ENCODE measurements around the gene KARS1.

Gene KARS1

DNA sequence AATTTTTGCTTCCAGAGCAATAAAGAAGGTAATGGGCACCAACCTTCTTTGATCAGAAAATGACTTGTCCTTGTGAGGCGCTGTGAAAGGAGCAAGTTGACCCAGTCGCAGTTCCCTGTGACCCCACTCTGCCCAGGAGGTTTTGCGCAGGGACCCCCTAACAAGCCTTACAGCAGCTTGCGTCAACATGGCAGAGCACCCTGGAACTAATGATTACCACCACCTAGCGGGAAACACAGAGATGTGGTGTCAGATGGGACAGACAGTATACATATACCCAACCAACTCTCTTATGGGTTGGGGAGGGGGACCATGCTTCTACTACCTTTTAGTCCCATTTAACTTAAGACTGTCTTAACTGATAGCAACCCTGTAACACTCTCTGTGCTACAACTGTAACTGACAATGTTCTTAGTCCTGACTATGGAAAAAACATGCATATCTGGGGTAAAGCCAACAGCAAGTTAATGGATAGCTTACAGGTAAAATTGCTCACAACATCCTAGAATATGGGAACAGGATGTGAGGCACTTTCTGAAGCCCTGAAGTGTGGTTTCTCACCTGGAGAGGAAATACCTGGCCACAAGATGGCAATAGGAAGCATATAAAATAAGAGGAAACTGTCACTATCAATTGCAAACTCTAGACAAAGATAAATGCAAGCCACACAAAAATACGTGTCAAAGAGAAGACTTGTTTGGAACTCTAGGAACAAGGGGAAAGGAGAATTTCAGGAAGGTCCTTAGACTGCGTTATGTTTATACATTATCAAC, 3.0 kb downstream of the KARS1 start:
- Mint-ChIP-seq H3K4me3 (peak overlapping the region; percentile 58 to 74), H3K9me3 (no peaks in the 10 kb centered on the region), H3K4me1 (ENCODE audit: low read depth in 2 of 2) (peaks cover 28 to 39% of the 10 kb centered on the region in 2 donors), H3K36me3 (ENCODE audit: insufficient read depth) (peaks cover 83% of the 10 kb centered on the region), H3K27me3 (no peaks in the 10 kb centered on the region), H3K27ac (peak overlapping the region; percentile 59 to 78)
- ATAC-seq (replicated peaks): no peak
- no peak for DNase-seq

DNA sequence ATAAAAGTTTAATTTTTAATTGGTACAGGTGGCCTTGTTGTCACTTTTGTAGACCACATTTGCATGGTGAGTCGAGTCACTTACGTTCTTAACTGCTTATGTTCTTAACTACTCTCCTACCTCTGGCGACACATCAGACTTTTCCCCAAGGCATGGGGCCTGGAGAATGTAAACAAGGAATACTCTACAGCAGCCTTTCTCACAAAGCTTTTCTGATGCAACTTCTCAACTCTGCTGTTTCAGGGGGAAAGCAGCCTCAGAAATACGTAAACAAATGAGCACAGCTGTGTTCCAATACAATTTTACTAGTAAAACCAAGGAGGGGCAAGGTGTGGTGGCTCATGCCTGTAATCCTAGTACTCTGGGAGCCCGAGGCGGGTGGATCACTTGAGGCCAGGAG, 6.9 kb downstream of the KARS1 start:
- Mint-ChIP-seq H3K27me3 (no peaks in the 10 kb centered on the region), H3K36me3 (ENCODE audit: insufficient read depth) (peaks cover 89% of the 10 kb centered on the region), H3K27ac (peak overlapping the region in 1 of 2 donors; percentile 49), H3K4me3 (no peak overlapping the region), H3K9me3 (no peaks in the 10 kb centered on the region), H3K4me1 (ENCODE audit: low read depth in 2 of 2) (peaks cover 33 to 34% of the 10 kb centered on the region in 2 donors)
- DNase-seq (no peak), ATAC-seq (replicated peaks) (no peak)

DNA sequence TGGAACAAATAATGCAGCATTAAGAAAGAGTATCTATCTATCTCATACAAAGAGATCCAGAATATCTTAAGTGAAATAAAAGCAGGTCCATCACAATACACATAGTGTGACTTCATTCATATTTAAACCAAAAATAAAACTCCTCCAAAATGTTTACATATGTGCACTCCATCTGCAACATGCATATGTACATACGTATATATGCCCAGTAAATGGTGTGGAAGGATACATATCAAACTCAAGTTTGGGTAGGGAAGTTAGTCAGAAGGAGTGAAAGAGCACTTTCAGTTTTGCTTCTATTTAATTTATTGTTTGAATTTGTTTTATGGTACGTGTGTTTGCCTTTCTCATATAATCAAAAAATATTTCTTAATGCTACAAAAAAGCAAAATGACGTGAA, 12.4 kb downstream of the KARS1 start:
- Mint-ChIP-seq H3K4me3 (no peak overlapping the region), H3K27ac (no peak overlapping the region), H3K36me3 (ENCODE audit: insufficient read depth) (peaks cover 99% of the 10 kb centered on the region)

DNA sequence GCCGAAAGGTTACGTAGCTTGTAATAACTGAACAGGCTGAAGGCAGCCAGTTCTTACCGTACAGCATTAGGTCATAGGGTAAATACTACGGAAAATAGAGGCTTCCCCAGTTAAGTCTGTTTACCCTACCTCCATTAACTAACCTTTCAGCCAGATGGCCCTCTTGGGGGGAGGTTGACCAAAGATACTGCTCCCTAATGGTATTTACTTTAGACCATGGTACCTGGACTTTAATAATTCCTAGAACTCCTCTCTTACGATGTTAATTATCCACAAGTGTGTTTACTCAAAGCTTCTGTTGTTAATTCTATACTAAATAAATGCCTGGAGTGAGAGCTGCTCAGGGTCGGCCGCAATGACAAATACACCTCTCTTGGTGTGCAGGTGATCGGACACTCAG, 14.6 kb downstream of the KARS1 start:
- Mint-ChIP-seq H3K4me1 (ENCODE audit: low read depth in 2 of 2) (peaks cover 18 to 19% of the 10 kb centered on the region in 2 donors), H3K4me3 (no peak overlapping the region), H3K27ac (peak overlapping the region in 1 of 2 donors; percentile 8), H3K36me3 (ENCODE audit: insufficient read depth) (peaks cover 95% of the 10 kb centered on the region), H3K27me3 (no peaks in the 10 kb centered on the region), H3K9me3 (no peaks in the 10 kb centered on the region)
- DNase-seq (no peak), ATAC-seq (replicated peaks) (no peak)

More for the DNA sequence above, 12.4 kb downstream of the KARS1 start:
- H3K9me3 Mint-ChIP-seq: no peaks in the 10 kb centered on the region
- peaks cover 3 to 10% of the 10 kb centered on the region in 2 donors for H3K4me1 Mint-ChIP-seq (ENCODE audit: low read depth in 2 of 2)
- ATAC-seq (replicated peaks) (no peak), DNase-seq (no peak)
- no peaks in the 10 kb centered on the region for H3K27me3 Mint-ChIP-seq

DNA sequence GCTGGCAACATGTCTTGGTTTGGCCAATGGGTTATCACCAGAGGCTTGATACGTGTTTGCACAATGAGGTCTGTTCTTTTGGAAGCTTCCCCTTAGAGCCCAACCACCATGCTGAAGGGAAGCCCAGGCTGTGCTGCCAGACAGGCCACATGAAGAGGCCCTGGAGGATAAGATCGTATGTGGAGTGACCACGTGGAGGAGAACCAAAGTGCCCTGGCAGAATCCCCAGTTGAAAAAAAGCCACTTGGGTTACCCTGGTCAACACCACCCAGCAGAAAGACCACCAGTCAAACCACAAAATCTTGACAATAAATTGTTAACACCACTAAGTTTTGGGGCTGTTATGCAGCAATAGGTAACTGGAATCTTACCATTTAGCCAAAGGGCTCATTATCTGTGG, 17.4 kb downstream of the KARS1 start:
- DNase-seq (no peak), ATAC-seq (replicated peaks) (no peak)
- no peaks in the 10 kb centered on the region for H3K27me3 Mint-ChIP-seq
- peaks cover 85% of the 10 kb centered on the region for H3K36me3 Mint-ChIP-seq (ENCODE audit: insufficient read depth)
- no peak overlapping the region for H3K4me3 Mint-ChIP-seq
- peak overlapping the region in 1 of 2 donors; percentile 73 for H3K27ac Mint-ChIP-seq
- peaks cover 24 to 31% of the 10 kb centered on the region in 2 donors for H3K4me1 Mint-ChIP-seq (ENCODE audit: low read depth in 2 of 2)
- H3K9me3 Mint-ChIP-seq: no peaks in the 10 kb centered on the region

DNA sequence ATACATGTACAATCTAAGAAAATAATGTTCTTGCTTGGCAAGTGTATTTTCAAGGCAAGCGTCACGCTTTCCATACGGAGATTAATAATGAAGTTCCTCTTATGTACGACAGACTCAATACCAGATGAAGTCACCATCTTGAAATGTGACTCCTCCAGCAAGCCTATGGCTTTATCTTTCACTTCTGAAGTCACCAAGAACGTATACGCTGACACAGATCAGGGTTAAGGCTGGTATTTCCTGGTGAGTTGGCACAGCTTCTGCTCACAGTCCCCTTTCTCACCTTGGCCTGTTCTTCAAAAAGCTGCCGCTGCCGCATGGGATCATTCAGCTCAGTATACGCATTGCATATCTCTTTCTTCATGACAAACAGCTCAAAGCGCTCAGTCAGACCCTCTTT, 18.3 kb downstream of the KARS1 start:
- H3K4me1 Mint-ChIP-seq (ENCODE audit: low read depth in 2 of 2): peaks cover 24 to 31% of the 10 kb centered on the region in 2 donors
- ATAC-seq (replicated peaks) (no peak), DNase-seq (no peak)
- H3K9me3 Mint-ChIP-seq: no peaks in the 10 kb centered on the region
- peak overlapping the region; percentile 13 to 60 for H3K4me3 Mint-ChIP-seq
- peaks cover 76% of the 10 kb centered on the region for H3K36me3 Mint-ChIP-seq (ENCODE audit: insufficient read depth)
- no peaks in the 10 kb centered on the region for H3K27me3 Mint-ChIP-seq
- H3K27ac Mint-ChIP-seq: peak overlapping the region; percentile 75 to 79

DNA sequence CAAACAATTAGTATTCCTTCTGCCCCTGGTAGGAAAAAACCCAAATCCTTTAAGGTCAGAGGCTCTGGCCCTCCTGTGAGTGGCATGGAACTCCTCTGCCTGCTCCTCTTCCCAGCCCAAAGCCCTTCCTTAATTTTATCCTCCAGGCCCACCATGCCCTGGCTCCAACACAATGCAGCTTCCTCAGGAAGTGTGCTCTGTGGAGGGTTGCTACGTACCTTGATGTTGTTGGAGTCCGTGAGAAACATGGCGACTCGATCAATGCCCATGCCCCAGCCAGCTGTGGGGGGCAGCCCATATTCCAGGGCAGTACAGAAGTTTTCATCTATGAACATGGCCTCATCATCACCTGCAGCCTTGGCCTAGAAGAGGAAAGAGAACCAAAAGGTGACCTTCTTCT, 19.1 kb downstream of the KARS1 start:
- peaks cover 24 to 28% of the 10 kb centered on the region in 2 donors for H3K4me1 Mint-ChIP-seq (ENCODE audit: low read depth in 2 of 2)
- peaks cover 70% of the 10 kb centered on the region for H3K36me3 Mint-ChIP-seq (ENCODE audit: insufficient read depth)
- peak overlapping the region; percentile 79 to 88 for H3K27ac Mint-ChIP-seq
- no peaks in the 10 kb centered on the region for H3K27me3 Mint-ChIP-seq
- H3K9me3 Mint-ChIP-seq: no peaks in the 10 kb centered on the region
- peak overlapping the region; percentile 28 to 48 for H3K4me3 Mint-ChIP-seq
- ATAC-seq (replicated peaks) (no peak), DNase-seq (no peak)

DNA sequence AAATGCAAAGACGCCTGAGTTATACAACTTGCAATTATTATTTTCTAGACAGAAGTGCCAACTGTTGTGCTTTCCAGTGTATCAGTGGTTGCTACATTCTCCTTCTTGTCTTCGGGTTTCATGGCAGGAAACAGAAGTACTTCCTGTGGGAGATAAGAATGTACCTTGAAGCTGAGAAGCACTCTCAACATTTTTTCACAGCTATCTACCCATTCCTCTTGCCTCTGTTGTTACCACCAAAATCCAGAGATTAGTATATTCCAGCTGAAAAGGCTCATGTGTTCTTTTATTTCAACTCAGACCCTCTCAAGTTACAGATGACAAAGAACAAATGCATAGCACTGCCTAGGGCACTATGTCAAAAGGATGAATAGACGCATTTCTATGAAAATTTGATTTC, 19.6 kb downstream of the KARS1 start:
- H3K27ac Mint-ChIP-seq: peak overlapping the region; percentile 79 to 88
- peaks cover 24 to 28% of the 10 kb centered on the region in 2 donors for H3K4me1 Mint-ChIP-seq (ENCODE audit: low read depth in 2 of 2)
- H3K27me3 Mint-ChIP-seq: no peaks in the 10 kb centered on the region
- no peaks in the 10 kb centered on the region for H3K9me3 Mint-ChIP-seq
- peaks cover 70% of the 10 kb centered on the region for H3K36me3 Mint-ChIP-seq (ENCODE audit: insufficient read depth)
- no peak for ATAC-seq (replicated peaks)
- peak overlapping the region; percentile 28 to 48 for H3K4me3 Mint-ChIP-seq
- DNase-seq: no peak

DNA sequence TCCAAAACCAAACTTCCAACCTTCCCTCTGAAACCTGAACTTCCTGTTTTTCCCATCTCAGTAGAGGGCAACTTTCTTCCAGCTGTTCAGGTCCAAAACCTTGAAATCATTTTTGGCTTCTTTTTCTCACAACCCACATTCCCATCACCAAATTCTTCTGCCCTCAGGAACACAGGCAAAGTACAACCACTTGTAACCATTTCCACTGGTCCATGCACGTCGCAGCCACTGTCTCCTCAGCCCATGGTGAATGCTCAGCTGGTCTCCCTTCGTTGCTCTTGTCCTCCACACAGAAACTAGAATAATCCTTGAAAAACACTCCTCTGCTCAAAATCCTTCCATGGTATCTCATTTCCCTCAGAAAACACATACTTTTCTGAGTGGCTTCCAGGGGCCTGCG, 20.7 kb downstream of the KARS1 start:
- no peak for ATAC-seq (replicated peaks)
- Mint-ChIP-seq H3K9me3 (no peaks in the 10 kb centered on the region), H3K27me3 (no peaks in the 10 kb centered on the region), H3K36me3 (ENCODE audit: insufficient read depth) (peaks cover 65% of the 10 kb centered on the region), H3K27ac (peak overlapping the region; percentile 79 to 88), H3K4me1 (ENCODE audit: low read depth in 2 of 2) (peaks cover 27 to 32% of the 10 kb centered on the region in 2 donors), H3K4me3 (peak overlapping the region in 1 of 2 donors; percentile 28)
- no peak for DNase-seq

DNA sequence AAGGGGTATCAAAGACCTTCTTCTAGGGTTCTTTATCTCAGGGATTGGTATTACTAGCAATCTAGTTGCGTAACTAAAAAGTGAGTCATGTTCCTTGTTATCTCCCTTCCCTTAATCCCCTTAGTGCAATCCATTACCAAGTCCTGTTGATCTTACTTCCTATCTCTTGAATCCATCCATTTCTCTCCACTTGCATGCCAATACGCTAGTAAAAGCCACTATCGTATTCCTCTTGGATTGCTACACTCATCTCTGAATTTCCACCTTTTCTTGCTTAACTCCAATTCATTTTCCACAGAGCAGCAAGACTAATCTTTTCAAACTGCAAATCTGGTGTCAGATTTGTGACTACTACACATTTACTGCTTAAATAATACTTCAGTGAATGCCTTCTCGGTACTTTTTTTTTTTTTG, 22.5 kb downstream of the KARS1 start:
- peaks cover 61% of the 10 kb centered on the region for H3K36me3 Mint-ChIP-seq (ENCODE audit: insufficient read depth)
- no peak for ATAC-seq (replicated peaks)
- peak overlapping the region in 1 of 2 donors; percentile 98 for H3K27ac Mint-ChIP-seq

DNA sequence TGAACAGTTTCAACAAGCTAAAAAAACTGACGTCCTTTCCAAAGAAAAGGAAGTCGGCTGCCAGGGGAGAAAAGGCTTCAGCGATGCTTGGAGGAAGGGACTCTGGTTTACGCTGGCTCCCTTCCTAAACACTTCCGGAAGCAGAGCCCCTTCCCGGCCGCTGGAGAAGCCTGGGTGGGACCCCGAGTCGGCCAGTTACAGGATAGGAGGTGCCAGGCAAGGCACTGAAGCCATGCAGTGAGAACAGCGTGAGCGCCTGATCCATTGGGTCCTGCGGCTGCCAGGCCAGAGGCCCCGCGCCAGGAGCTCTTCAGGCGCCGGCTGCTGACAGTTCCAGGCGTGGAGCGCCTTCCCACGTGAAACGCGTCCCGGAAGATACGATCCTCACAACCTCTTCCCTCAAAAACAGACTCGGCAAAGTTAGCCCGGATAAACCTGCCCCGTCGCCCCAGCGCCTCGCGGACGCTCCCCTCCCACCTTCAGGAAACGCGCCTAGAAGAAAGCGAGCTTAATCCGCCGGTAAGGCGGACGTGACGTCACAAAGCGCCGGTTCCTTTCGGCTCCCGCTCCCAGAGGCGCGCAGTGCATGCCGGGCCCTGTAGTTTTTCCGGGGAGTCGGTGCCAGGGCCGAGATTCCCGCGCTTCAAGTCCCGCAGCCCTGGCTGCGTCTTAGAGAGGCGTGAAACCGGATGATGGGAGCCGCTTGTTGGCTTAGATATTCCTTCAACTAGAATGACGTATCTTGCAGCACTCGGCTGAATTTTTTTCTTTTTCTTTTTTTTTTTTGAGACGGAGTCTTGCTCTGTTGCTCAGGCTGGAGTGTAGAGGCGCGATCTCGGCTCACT, 24.5 kb downstream of the KARS1 start, which contains the start of gene ADAT1:
ADAT1 (minus strand) TSS at position 521 of the 845 bp plus-strand sequence. CDS start 2,482 bp downstream, outside the sequence.
- Mint-ChIP-seq H3K4me1 (ENCODE audit: low read depth in 2 of 2) (peaks cover 38 to 45% of the 10 kb centered on the region in 2 donors), H3K4me3 (peak within 1 kb of the TSS; percentile 92 to 97), H3K27me3 (no peaks in the 10 kb centered on the region), H3K27ac (peak within 1 kb of the TSS; percentile 96 to 98), H3K36me3 (ENCODE audit: insufficient read depth) (peaks cover 63% of the 10 kb centered on the region), H3K9me3 (peaks cover 0 to 1% of the 10 kb centered on the region in 2 donors)
- peak; percentile 96 to 97 (median 97) for DNase-seq
- peak; percentile 84 for ATAC-seq (replicated peaks)

More for the DNA sequence above, 22.5 kb downstream of the KARS1 start:
- peaks cover 44 to 50% of the 10 kb centered on the region in 2 donors for H3K4me1 Mint-ChIP-seq (ENCODE audit: low read depth in 2 of 2)
- peak overlapping the region in 1 of 2 donors; percentile 50 for H3K4me3 Mint-ChIP-seq
- no peaks in the 10 kb centered on the region for H3K27me3 Mint-ChIP-seq
- H3K9me3 Mint-ChIP-seq: peaks cover 0 to 1% of the 10 kb centered on the region in 2 donors
- no peak for DNase-seq

DNA sequence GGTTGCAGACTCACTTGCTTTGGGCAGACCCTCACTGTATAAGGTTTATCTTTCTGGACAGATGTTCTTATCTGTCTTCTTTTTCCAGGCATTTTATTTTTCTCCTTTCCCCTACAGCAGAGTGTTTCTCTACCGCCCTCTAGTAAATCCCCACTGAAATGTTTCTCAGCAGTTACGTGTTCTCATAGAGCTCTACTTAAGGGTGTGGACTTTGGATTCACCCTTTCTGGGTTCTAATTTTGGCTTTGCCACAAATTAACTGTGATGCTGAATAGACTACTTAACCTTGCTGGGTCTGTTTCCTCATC, 26.3 kb downstream of the KARS1 start:
- DNase-seq: peak in 1 of 3 experiments; percentile 9
- Mint-ChIP-seq H3K4me3 (peak overlapping the region; percentile 92 to 97), H3K4me1 (ENCODE audit: low read depth in 2 of 2) (peaks cover 36 to 44% of the 10 kb centered on the region in 2 donors), H3K27ac (peak overlapping the region; percentile 96 to 97), H3K9me3 (peaks cover 0 to 1% of the 10 kb centered on the region in 2 donors), H3K36me3 (ENCODE audit: insufficient read depth) (peaks cover 59% of the 10 kb centered on the region), H3K27me3 (no peaks in the 10 kb centered on the region)
- no peak for ATAC-seq (replicated peaks)

DNA sequence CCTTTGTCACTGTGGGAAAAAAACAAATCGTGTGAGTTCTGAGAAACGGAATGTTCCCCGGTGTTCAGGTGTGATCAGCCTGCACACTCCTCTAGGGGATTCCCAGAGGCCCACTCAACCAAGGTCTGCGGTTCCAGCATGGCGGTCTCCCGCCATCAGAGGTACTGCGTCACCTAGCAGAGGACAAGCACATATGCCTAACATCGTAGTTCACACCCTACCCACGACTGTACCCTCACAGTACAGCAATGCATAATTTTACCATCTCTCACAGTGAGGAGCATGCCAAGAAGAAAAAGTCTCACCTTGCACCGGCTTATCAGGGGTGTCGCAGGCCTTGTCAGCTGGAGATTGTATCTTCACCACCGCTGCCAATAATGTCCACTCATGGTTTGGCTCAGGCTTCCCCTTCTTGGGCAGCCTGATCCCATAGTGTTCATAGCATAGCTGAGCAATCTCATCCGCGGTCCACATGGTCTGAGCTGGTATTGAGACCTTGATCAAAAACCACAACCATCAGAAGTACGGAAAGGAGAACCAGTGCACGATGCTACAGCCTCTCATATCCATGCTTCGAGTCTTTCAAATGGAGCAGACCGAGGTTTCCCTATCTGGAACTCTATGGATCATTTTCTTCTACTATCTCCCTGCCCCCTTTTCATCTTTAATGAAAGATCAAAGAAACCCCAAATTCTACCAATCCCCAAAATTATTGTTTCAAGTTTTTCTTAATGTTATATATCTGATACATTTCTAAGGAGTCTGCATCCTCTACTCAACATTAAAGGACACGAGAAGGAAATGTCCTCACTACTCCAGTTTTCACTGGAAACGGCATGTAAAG, 26.9 kb downstream of the KARS1 start:
- Mint-ChIP-seq H3K27ac (peak overlapping the region; percentile 96 to 97), H3K36me3 (ENCODE audit: insufficient read depth) (peaks cover 63% of the 10 kb centered on the region), H3K4me3 (peak overlapping the region; percentile 92 to 97), H3K27me3 (no peaks in the 10 kb centered on the region), H3K4me1 (ENCODE audit: low read depth in 2 of 2) (peaks cover 39 to 48% of the 10 kb centered on the region in 2 donors), H3K9me3 (peaks cover 0 to 1% of the 10 kb centered on the region in 2 donors)
- peak; percentile 66 to 82 (median 69) for DNase-seq
- peak; percentile 63 for ATAC-seq (replicated peaks)

Data from effector memory CD8-positive, alpha-beta T cell (primary cell).